ENCODE measurements around the gene POGZ.

- TF ChIP-seq, protein P1, sequence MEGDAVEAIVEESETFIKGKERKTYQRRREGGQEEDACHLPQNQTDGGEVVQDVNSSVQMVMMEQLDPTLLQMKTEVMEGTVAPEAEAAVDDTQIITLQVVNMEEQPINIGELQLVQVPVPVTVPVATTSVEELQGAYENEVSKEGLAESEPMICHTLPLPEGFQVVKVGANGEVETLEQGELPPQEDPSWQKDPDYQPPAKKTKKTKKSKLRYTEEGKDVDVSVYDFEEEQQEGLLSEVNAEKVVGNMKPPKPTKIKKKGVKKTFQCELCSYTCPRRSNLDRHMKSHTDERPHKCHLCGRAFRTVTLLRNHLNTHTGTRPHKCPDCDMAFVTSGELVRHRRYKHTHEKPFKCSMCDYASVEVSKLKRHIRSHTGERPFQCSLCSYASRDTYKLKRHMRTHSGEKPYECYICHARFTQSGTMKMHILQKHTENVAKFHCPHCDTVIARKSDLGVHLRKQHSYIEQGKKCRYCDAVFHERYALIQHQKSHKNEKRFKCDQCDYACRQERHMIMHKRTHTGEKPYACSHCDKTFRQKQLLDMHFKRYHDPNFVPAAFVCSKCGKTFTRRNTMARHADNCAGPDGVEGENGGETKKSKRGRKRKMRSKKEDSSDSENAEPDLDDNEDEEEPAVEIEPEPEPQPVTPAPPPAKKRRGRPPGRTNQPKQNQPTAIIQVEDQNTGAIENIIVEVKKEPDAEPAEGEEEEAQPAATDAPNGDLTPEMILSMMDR (IDR thresholded peaks at IDR 0.05), result no peak
- no peak for TF ChIP-seq POLR2A (IDR thresholded peaks at IDR 0.05)
- TF ChIP-seq POLR2AphosphoS5 (IDR thresholded peaks at IDR 0.05), result no peak
- TF ChIP-seq EP300 (IDR thresholded peaks at IDR 0.05), result no peak
Observed at GRCh38 chr1:151367658-151368392, 91.5 kb downstream of the POGZ start.

All from suprapubic skin (tissue), 4 donors.